ENCODE measurements around the gene LIPE. TPM values are rescaled to one million over a fixed set of nuclear protein-coding genes. Genes with fewer than 3 reads are reported as not detected.
A peak's percentile ranks its signal among the peaks of the same experiment; 100 is the strongest.

Gene LIPE
- total RNA-seq, 1 donor from 2014 or later, result 38.5 TPM

- Mint-ChIP-seq H3K27ac (peak overlapping the region; percentile 98), H3K36me3 (ENCODE audit: low read depth) (peaks cover 4% of the 10 kb centered on the region), H3K4me3 (peak overlapping the region; percentile 99), H3K27me3 (ENCODE audit: insufficient read depth) (no peaks in the 10 kb centered on the region), H3K4me1 (ENCODE audit: low read depth) (peaks cover 32% of the 10 kb centered on the region), H3K9me3 (no peaks in the 10 kb centered on the region)
- intact Hi-C loops (cut with micrococcal nuclease), result loop anchor here (5.0 kb wide), 2 partner anchors 300 to 345 kb away; partner anchors contain the start of gene ZNF574
- DNase-seq (ENCODE audit: low spot score), result no peak
Measured at GRCh38 chr19:42422092-42422900, 4.9 kb downstream of the LIPE start.

- no peak overlapping the region for H3K27ac Mint-ChIP-seq
- intact Hi-C loops (cut with micrococcal nuclease), result loop anchor here (5.0 kb wide), 2 partner anchors 299 to 344 kb away; partner anchors contain the start of gene ZNF574
- H3K27me3 Mint-ChIP-seq (ENCODE audit: insufficient read depth), result no peaks in the 10 kb centered on the region
- no peak for DNase-seq (ENCODE audit: low spot score)
- H3K36me3 Mint-ChIP-seq (ENCODE audit: low read depth), result peaks cover 4% of the 10 kb centered on the region
- H3K4me3 Mint-ChIP-seq, result peak overlapping the region; percentile 99
- no peaks in the 10 kb centered on the region for H3K9me3 Mint-ChIP-seq
- peaks cover 32% of the 10 kb centered on the region for H3K4me1 Mint-ChIP-seq (ENCODE audit: low read depth)
Measured at GRCh38 chr19:42421591-42422031, 5.6 kb downstream of the LIPE start.

GRCh38 chr19:42421101-42421500 is 6.1 kb downstream of the LIPE start:
- Mint-ChIP-seq H3K27ac (no peak overlapping the region), H3K36me3 (ENCODE audit: low read depth) (peaks cover 4% of the 10 kb centered on the region), H3K27me3 (ENCODE audit: insufficient read depth) (no peaks in the 10 kb centered on the region), H3K4me3 (peak overlapping the region; percentile 99), H3K4me1 (ENCODE audit: low read depth) (peaks cover 32% of the 10 kb centered on the region), H3K9me3 (no peaks in the 10 kb centered on the region)
- intact Hi-C loops (cut with micrococcal nuclease), result loop anchor here (5.0 kb wide), 2 partner anchors 299 to 344 kb away; partner anchors contain the start of gene ZNF574
- DNase-seq (ENCODE audit: low spot score), result no peak

GRCh38 chr19:42420055-42420544 is 7.1 kb downstream of the LIPE start:
- intact Hi-C loops (cut with micrococcal nuclease), result loop anchor here (1.0 to 5.0 kb wide), 3 partner anchors 13 to 343 kb away; partner anchors contain the start of gene ZNF574
- Mint-ChIP-seq H3K27me3 (ENCODE audit: insufficient read depth) (no peaks in the 10 kb centered on the region), H3K27ac (no peak overlapping the region), H3K9me3 (no peaks in the 10 kb centered on the region), H3K4me3 (peak overlapping the region; percentile 99), H3K4me1 (ENCODE audit: low read depth) (peaks cover 32% of the 10 kb centered on the region), H3K36me3 (ENCODE audit: low read depth) (peaks cover 4% of the 10 kb centered on the region)
- DNase-seq (ENCODE audit: low spot score), result peak; percentile 70

GRCh38 chr19:42419309-42419708 is 7.9 kb downstream of the LIPE start:
- DNase-seq (ENCODE audit: low spot score), result no peak
- H3K9me3 Mint-ChIP-seq, result no peaks in the 10 kb centered on the region
- intact Hi-C loops (cut with micrococcal nuclease), result no loop called here
- peaks cover 6% of the 10 kb centered on the region for H3K36me3 Mint-ChIP-seq (ENCODE audit: low read depth)
- H3K4me3 Mint-ChIP-seq, result no peak overlapping the region
- H3K27ac Mint-ChIP-seq, result no peak overlapping the region
- peaks cover 32% of the 10 kb centered on the region for H3K4me1 Mint-ChIP-seq (ENCODE audit: low read depth)
- no peaks in the 10 kb centered on the region for H3K27me3 Mint-ChIP-seq (ENCODE audit: insufficient read depth)

GRCh38 chr19:42412661-42413076 is 14.5 kb downstream of the LIPE start:
- H3K27me3 Mint-ChIP-seq (ENCODE audit: insufficient read depth), result no peaks in the 10 kb centered on the region
- intact Hi-C loops (cut with micrococcal nuclease), result no loop called here
- no peak for DNase-seq (ENCODE audit: low spot score)
- H3K27ac Mint-ChIP-seq, result no peak overlapping the region
- no peaks in the 10 kb centered on the region for H3K9me3 Mint-ChIP-seq
- H3K4me3 Mint-ChIP-seq, result no peak overlapping the region
- peaks cover 4% of the 10 kb centered on the region for H3K36me3 Mint-ChIP-seq (ENCODE audit: low read depth)
- H3K4me1 Mint-ChIP-seq (ENCODE audit: low read depth), result no peaks in the 10 kb centered on the region

- Mint-ChIP-seq H3K27me3 (ENCODE audit: insufficient read depth) (no peaks in the 10 kb centered on the region), H3K9me3 (no peaks in the 10 kb centered on the region), H3K27ac (no peak overlapping the region)
Measured at GRCh38 chr19:42412227-42412626, 15.0 kb downstream of the LIPE start.

GRCh38 chr19:42411581-42412178 is 15.5 kb downstream of the LIPE start:
- H3K27ac Mint-ChIP-seq, result no peak overlapping the region

More at GRCh38 chr19:42412227-42412626, 15.0 kb downstream of the LIPE start:
- Mint-ChIP-seq H3K4me1 (ENCODE audit: low read depth) (no peaks in the 10 kb centered on the region), H3K4me3 (no peak overlapping the region), H3K36me3 (ENCODE audit: low read depth) (peaks cover 4% of the 10 kb centered on the region)
- DNase-seq (ENCODE audit: low spot score), result no peak
- intact Hi-C loops (cut with micrococcal nuclease), result no loop called here

GRCh38 chr19:42410371-42410770 is 16.8 kb downstream of the LIPE start:
- Mint-ChIP-seq H3K4me1 (ENCODE audit: low read depth) (no peaks in the 10 kb centered on the region), H3K27ac (no peak overlapping the region), H3K4me3 (no peak overlapping the region), H3K36me3 (ENCODE audit: low read depth) (peaks cover 12% of the 10 kb centered on the region), H3K27me3 (ENCODE audit: insufficient read depth) (no peaks in the 10 kb centered on the region), H3K9me3 (no peaks in the 10 kb centered on the region)
- intact Hi-C loops (cut with micrococcal nuclease), result no loop called here
- no peak for DNase-seq (ENCODE audit: low spot score)

More at GRCh38 chr19:42411581-42412178, 15.5 kb downstream of the LIPE start:
- no peak overlapping the region for H3K4me3 Mint-ChIP-seq
- no peaks in the 10 kb centered on the region for H3K9me3 Mint-ChIP-seq
- H3K27me3 Mint-ChIP-seq (ENCODE audit: insufficient read depth), result no peaks in the 10 kb centered on the region
- intact Hi-C loops (cut with micrococcal nuclease), result no loop called here
- no peaks in the 10 kb centered on the region for H3K4me1 Mint-ChIP-seq (ENCODE audit: low read depth)
- DNase-seq (ENCODE audit: low spot score), result no peak
- peaks cover 10% of the 10 kb centered on the region for H3K36me3 Mint-ChIP-seq (ENCODE audit: low read depth)

- intact Hi-C loops (cut with micrococcal nuclease), result no loop called here
- Mint-ChIP-seq H3K9me3 (no peaks in the 10 kb centered on the region), H3K4me3 (no peak overlapping the region), H3K27ac (no peak overlapping the region), H3K4me1 (ENCODE audit: low read depth) (no peaks in the 10 kb centered on the region), H3K27me3 (ENCODE audit: insufficient read depth) (no peaks in the 10 kb centered on the region), H3K36me3 (ENCODE audit: low read depth) (peaks cover 15% of the 10 kb centered on the region)
- DNase-seq (ENCODE audit: low spot score), result no peak
Measured at GRCh38 chr19:42409477-42409876, 17.7 kb downstream of the LIPE start.

GRCh38 chr19:42407816-42408175 is 19.4 kb downstream of the LIPE start:
- H3K27me3 Mint-ChIP-seq (ENCODE audit: insufficient read depth), result no peaks in the 10 kb centered on the region
- no peaks in the 10 kb centered on the region for H3K4me1 Mint-ChIP-seq (ENCODE audit: low read depth)
- H3K9me3 Mint-ChIP-seq, result no peaks in the 10 kb centered on the region
- H3K36me3 Mint-ChIP-seq (ENCODE audit: low read depth), result peaks cover 18% of the 10 kb centered on the region
- no peak overlapping the region for H3K4me3 Mint-ChIP-seq
- intact Hi-C loops (cut with micrococcal nuclease), result no loop called here
- DNase-seq (ENCODE audit: low spot score), result no peak
- no peak overlapping the region for H3K27ac Mint-ChIP-seq

GRCh38 chr19:42407085-42407815 is 19.9 kb downstream of the LIPE start:
- no peaks in the 10 kb centered on the region for H3K27me3 Mint-ChIP-seq (ENCODE audit: insufficient read depth)
- no peak overlapping the region for H3K27ac Mint-ChIP-seq
- no peak for DNase-seq (ENCODE audit: low spot score)
- intact Hi-C loops (cut with micrococcal nuclease), result no loop called here
- peaks cover 4% of the 10 kb centered on the region for H3K4me1 Mint-ChIP-seq (ENCODE audit: low read depth)
- no peak overlapping the region for H3K4me3 Mint-ChIP-seq
- no peaks in the 10 kb centered on the region for H3K9me3 Mint-ChIP-seq
- H3K36me3 Mint-ChIP-seq (ENCODE audit: low read depth), result peaks cover 19% of the 10 kb centered on the region
